GM12878 (cell line): ENCODE data around the gene CNTN4. TPM values are rescaled to one million over a fixed set of nuclear protein-coding genes. Genes with fewer than 3 reads are reported as not detected.

Experiments
- ATAC-seq: fragments of 200-7000 bp; cut with Tn5 transposase; 3 replicates; pipeline ENCODE4 v1.9.1; 2020; ENCODE audit warnings: mild to moderate bottlenecking, moderate library complexity
- BruUV-seq: library from RNA; stranded (reverse); fragments of 400-500 nt; replicated peaks from 2 replicates; lab custom pipeline; 2021; lab: Mats Ljungman, UMichigan
- CTCF ChIA-PET: fragments of 300-600 bp; sonication (Branson Sonifier 250); formaldehyde crosslinking; extraction: SDS; loops from one replicate; lab custom pipeline; 2021; ENCODE audit warnings: inconsistent platforms; lab: Yijun Ruan, JAX
- POLR2A ChIA-PET: fragments of 350-600 bp; formaldehyde crosslinking; extraction: SDS; loops from one replicate; lab custom pipeline; 2021; ENCODE audit warnings: inconsistent platforms; lab: Charles Lee
- RAD21 ChIA-PET: fragments of 300-600 bp; sonication (Branson Sonifier 250); formaldehyde crosslinking; loops from one replicate; lab custom pipeline; 2023; ENCODE audit warnings: antibody characterized with exemption; ENCODE audit not compliant: unreplicated experiment; lab: Charles Lee
- SMC1A ChIA-PET: fragments of 300-600 bp; sonication (Branson Sonifier 250); formaldehyde crosslinking; loops from one replicate; lab custom pipeline; 2023; ENCODE audit not compliant: unreplicated experiment, uncharacterized antibody; lab: Charles Lee
- DNase-seq: peaks from one replicate; pipeline ENCODE4 v3.0.0-alpha.2; 2011; ENCODE audit warnings: low read depth, low spot score
- FAIRE-seq: peaks from 3 replicates; lab custom pipeline; 2011; peaks lifted over from hg19 to GRCh38; lab: Jason Lieb, UNC
- H2AFZ ChIP-seq: 2 replicates; pipeline ENCODE4 v1.6.0; 2011; ENCODE audit warnings: low read depth, low read length, control low read depth; ENCODE audit not compliant: control insufficient read depth
- H3K27ac ChIP-seq: 2 replicates; pipeline ENCODE4 v1.5.1; 2011; ENCODE audit warnings: control low read depth; ENCODE audit not compliant: control insufficient read depth, insufficient read depth
- H3K27me3 ChIP-seq, 2 experiments: replicated peaks in 1 of 2; 2 replicates each; pipeline versions ENCODE4 v1.6.0 to v1.6.1; 2011; ENCODE audit warnings: low read length in 1 of 2; ENCODE audit not compliant: control insufficient read depth in 2 of 2, insufficient read depth in 2 of 2
- H3K36me3 ChIP-seq, 2 experiments: 2 replicates each; pipeline ENCODE4 v1.5.1; 2011; ENCODE audit warnings: low read length in 1 of 2; ENCODE audit not compliant: control insufficient read depth in 2 of 2, insufficient read depth in 2 of 2
- H3K4me1 ChIP-seq: 2 replicates; pipeline ENCODE4 v1.6.1; 2011; ENCODE audit warnings: mild to moderate bottlenecking, low read length, moderate library complexity, mixed read lengths; ENCODE audit not compliant: control insufficient read depth, insufficient read depth
- H3K4me2 ChIP-seq: 2 replicates; pipeline ENCODE4 v1.6.0; 2011; ENCODE audit warnings: control low read depth; ENCODE audit not compliant: control insufficient read depth, insufficient read depth
- H3K4me3 ChIP-seq: fragments of 200-600 bp; sonication (generic); 2 replicates; pipeline ENCODE4 v1.5.1; 2016
- H3K79me2 ChIP-seq: 2 replicates; pipeline ENCODE4 v1.6.0; 2011; ENCODE audit warnings: low read length; ENCODE audit not compliant: control insufficient read depth, insufficient read depth
- H3K9ac ChIP-seq: 2 replicates; pipeline ENCODE4 v1.8.0; 2011; ENCODE audit warnings: low read length, control low read depth, mixed read lengths; ENCODE audit not compliant: control insufficient read depth, insufficient read depth
- H3K9me3 ChIP-seq: replicated peaks from 3 replicates; pipeline ENCODE4 v1.5.1; 2011; ENCODE audit warnings: mild to moderate bottlenecking, low read length; ENCODE audit not compliant: control insufficient read depth, insufficient read depth
- H4K20me1 ChIP-seq: 2 replicates; pipeline ENCODE4 v1.6.0; 2011; ENCODE audit not compliant: control insufficient read depth, insufficient read depth
- CBFB ChIP-seq: IDR thresholded peaks from 2 replicates; pipeline ENCODE4 v1.6.1; 2016; ENCODE audit warnings: antibody characterized with exemption, low read depth
- CUX1 ChIP-seq: IDR thresholded peaks from 2 replicates; pipeline ENCODE4 v1.6.1; 2012; ENCODE audit warnings: improper control_type of control experiment, low read depth, low read length; ENCODE audit not compliant: insufficient replicate concordance
- EZH2 ChIP-seq: IDR thresholded peaks from 2 replicates; pipeline ENCODE4 v1.6.1; 2012; ENCODE audit warnings: low read depth, mild to moderate bottlenecking, control low read depth, inconsistent platforms, low read length, borderline replicate concordance; ENCODE audit not compliant: control insufficient read depth
- HDAC6 ChIP-seq: fragments of 200-600 bp; sonication (generic); IDR thresholded peaks from one replicate; pipeline ENCODE4 v1.8.0; 2017; ENCODE audit warnings: antibody characterized with exemption; ENCODE audit not compliant: unreplicated experiment
- HSF1 ChIP-seq: fragments of 150-350 bp; IDR thresholded peaks from 2 replicates; pipeline ENCODE4 v1.6.1; 2014; ENCODE audit warnings: mild to moderate bottlenecking, low read depth, low read length
- MYB ChIP-seq: fragments of 150-350 bp; IDR thresholded peaks from 2 replicates; pipeline ENCODE4 v1.6.1; 2014; ENCODE audit warnings: mild to moderate bottlenecking, low read depth, low read length, borderline replicate concordance
- MYC ChIP-seq: IDR thresholded peaks from 2 replicates; pipeline ENCODE4 v1.6.1; 2011; ENCODE audit warnings: mild to moderate bottlenecking, low read length, moderate library complexity, inconsistent platforms; ENCODE audit not compliant: insufficient read depth, insufficient replicate concordance, insufficient read length, severe bottlenecking
- NR2F1 ChIP-seq: fragments of 450-650 bp; conservative IDR thresholded peaks from 2 replicates; pipeline ENCODE4 v1.6.1; 2017; ENCODE audit warnings: mild to moderate bottlenecking
- SP1 ChIP-seq: IDR thresholded peaks from one replicate; pipeline ENCODE4 v1.6.1; 2011; ENCODE audit warnings: low read depth, low read length
- SREBF1 ChIP-seq: IDR thresholded peaks from 2 replicates; pipeline ENCODE4 v1.6.1; 2012; ENCODE audit warnings: mild to moderate bottlenecking, low read length
- WRNIP1 ChIP-seq: IDR thresholded peaks from 2 replicates; pipeline ENCODE4 v1.6.1; 2011; ENCODE audit warnings: low read depth, low read length, improper control_type of control experiment, borderline replicate concordance
- YY1 ChIP-seq: IDR thresholded peaks from 2 replicates; pipeline ENCODE4 v1.6.1; 2011; ENCODE audit warnings: low read depth, mild to moderate bottlenecking, low read length
- WGBS: methylation state at CpG from one replicate; pipeline ENCODE4 v1.1.6; 2016; ENCODE audit warnings: low lambda C conversion rate; ENCODE audit not compliant: insufficient replicate concordance, insufficient coverage; ENCODE audit errors: missing lambda C conversion rate; 5-methylcytosine and 5-hydroxymethylcytosine counted together
- in situ Hi-C: fragments of 300-500 bp; cut with MboI; formaldehyde crosslinking; loops from 9 replicates; pipeline ENCODE4 v1.14.3; 2018; ENCODE audit warnings: mixed read lengths
- intact Hi-C: fragments of 100-400 bp; cut with micrococcal nuclease; formaldehyde crosslinking; loops from one replicate; pipeline ENCODE4 v1.14.2; 2022; ENCODE audit not compliant: unreplicated experiment
- polyA plus RNA-seq, 11 experiments: library from polyadenylated mRNA; depleted of rRNA in 4 of 11; unstranded in 6 of 11; stranded (reverse) in 5 of 11; fragments of >200 nt; fragmentation: Nextera tagmentation in 4 of 11; fragmentation: Illumina TruSeq in 1 of 11; extraction: Ambion mirVana in 4 of 11; extraction: Trizol in 1 of 11; gene quantifications; 1 replicate in 1 of 11; 2 replicates in 10 of 11; pipeline versions ENCODE4 v1.2.1 to v1.2.3, GENCODE V29; 2011 to 2016; ENCODE audit warnings: inconsistent platforms in 2 of 11, missing spikeins in 2 of 11, low read depth in 1 of 11
- total RNA-seq, 4 experiments: library from RNA; depleted of rRNA in 3 of 4; stranded (reverse); fragments of >200 nt in 3 of 4; fragmentation: Illumina TruSeq in 1 of 4; extraction: Trizol in 1 of 4; gene quantifications; 2 replicates each; pipeline versions ENCODE4 v1.2.1 to v1.2.3, GENCODE V29; 2013 to 2021
- TF ChIP-seq, protein P1 (sequence below): fragments of 450-650 bp; IDR thresholded peaks from 2 replicates; pipeline ENCODE4 v1.6.1; 2017; ENCODE audit warnings: low read depth, mild to moderate bottlenecking, moderate library complexity

Gene CNTN4
- total and polyA plus RNA-seq, 10 of the 15 experiments (the other 5 are each of a cell fraction or from before 2014, with no cell fraction given), result 0.05 to 0.43 (median 0.15) TPM; not detected in 1

- H3K79me2 ChIP-seq, result no peaks in the 10 kb centered on the region
- BruUV-seq, result no TSS peak
- ATAC-seq (no peak), DNase-seq (no peak), FAIRE-seq (no peak)
- intact Hi-C loops, result no loop called here
- no peak overlapping the region for H3K4me2 ChIP-seq
- no peak overlapping the region for H3K9ac ChIP-seq
- H2AFZ ChIP-seq, result no peak overlapping the region; the same call in 1 of the 2 replicates
- no peak overlapping the region for H3K27ac ChIP-seq
- SMC1A ChIA-PET, result no interaction called here
- WGBS, result 95% methylated on average over 2 of the region's 2 CpGs
- CTCF ChIA-PET, result no interaction called here
- no peaks in the 10 kb centered on the region for H4K20me1 ChIP-seq
- POLR2A ChIA-PET, result no interaction called here
- in situ Hi-C loops, result no loop called here
- no peaks in the 10 kb centered on the region for H3K27me3 ChIP-seq
- H3K36me3 ChIP-seq, result no peaks in the 10 kb centered on the region
- no peaks in the 10 kb centered on the region; the same call in 2 of the 3 replicates for H3K9me3 ChIP-seq
- RAD21 ChIA-PET, result no interaction called here
- H3K4me1 ChIP-seq, result no peaks in the 10 kb centered on the region; the same call in 1 of the 2 replicates
- H3K4me3 ChIP-seq, result no peak overlapping the region
- TF ChIP-seq HDAC6, result no peak
- TF ChIP-seq MYC, result no peak
- no peak for TF ChIP-seq WRNIP1
- no peak for TF ChIP-seq HSF1
- no peak for TF ChIP-seq SP1
- no peak for TF ChIP-seq YY1
- no peak for TF ChIP-seq CBFB
- TF ChIP-seq CUX1, result no peak
- TF ChIP-seq MYB, result no peak
- TF ChIP-seq, protein P1, sequence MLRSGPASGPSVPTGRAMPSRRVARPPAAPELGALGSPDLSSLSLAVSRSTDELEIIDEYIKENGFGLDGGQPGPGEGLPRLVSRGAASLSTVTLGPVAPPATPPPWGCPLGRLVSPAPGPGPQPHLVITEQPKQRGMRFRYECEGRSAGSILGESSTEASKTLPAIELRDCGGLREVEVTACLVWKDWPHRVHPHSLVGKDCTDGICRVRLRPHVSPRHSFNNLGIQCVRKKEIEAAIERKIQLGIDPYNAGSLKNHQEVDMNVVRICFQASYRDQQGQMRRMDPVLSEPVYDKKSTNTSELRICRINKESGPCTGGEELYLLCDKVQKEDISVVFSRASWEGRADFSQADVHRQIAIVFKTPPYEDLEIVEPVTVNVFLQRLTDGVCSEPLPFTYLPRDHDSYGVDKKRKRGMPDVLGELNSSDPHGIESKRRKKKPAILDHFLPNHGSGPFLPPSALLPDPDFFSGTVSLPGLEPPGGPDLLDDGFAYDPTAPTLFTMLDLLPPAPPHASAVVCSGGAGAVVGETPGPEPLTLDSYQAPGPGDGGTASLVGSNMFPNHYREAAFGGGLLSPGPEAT, result no peak
- no peak for TF ChIP-seq EZH2
- TF ChIP-seq SREBF1, result no peak
- no peak for TF ChIP-seq NR2F1
These were observed 633.2 kb downstream of the CNTN4 start for GRCh38 chr3:2731843-2732242.
